ENCODE measurements around the gene ZNF816.

DNA sequence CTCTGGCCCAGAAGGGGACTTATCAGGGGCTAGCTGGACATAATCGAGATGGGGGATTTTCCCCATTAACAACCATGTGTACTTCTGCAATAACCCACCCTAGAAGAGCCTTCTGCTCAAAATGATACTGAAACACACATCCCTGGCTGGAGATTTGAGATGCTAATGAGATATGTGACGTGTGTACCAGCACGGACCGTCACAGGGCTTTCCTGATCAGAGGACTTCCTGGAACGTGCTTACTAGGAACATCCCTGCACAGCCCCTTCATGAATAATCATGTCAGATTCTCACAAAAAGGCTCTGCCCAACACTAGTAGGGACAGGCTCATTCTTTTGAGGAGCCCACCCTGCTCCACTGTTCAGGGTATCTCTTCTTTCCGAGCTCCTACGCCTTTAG is 44.5 kb upstream of the ZNF816 start:
- TF ChIP-seq, protein P1, sequence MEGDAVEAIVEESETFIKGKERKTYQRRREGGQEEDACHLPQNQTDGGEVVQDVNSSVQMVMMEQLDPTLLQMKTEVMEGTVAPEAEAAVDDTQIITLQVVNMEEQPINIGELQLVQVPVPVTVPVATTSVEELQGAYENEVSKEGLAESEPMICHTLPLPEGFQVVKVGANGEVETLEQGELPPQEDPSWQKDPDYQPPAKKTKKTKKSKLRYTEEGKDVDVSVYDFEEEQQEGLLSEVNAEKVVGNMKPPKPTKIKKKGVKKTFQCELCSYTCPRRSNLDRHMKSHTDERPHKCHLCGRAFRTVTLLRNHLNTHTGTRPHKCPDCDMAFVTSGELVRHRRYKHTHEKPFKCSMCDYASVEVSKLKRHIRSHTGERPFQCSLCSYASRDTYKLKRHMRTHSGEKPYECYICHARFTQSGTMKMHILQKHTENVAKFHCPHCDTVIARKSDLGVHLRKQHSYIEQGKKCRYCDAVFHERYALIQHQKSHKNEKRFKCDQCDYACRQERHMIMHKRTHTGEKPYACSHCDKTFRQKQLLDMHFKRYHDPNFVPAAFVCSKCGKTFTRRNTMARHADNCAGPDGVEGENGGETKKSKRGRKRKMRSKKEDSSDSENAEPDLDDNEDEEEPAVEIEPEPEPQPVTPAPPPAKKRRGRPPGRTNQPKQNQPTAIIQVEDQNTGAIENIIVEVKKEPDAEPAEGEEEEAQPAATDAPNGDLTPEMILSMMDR (IDR thresholded peaks at IDR 0.05; ENCODE audit: poor library complexity) = no peak
- no peak for TF ChIP-seq EZH2 (IDR thresholded peaks at IDR 0.05; ENCODE audit: borderline replicate concordance)
- no peak for TF ChIP-seq EZH2phosphoT487 (IDR thresholded peaks at IDR 0.05; ENCODE audit: low read depth, severe bottlenecking, unreplicated experiment)

Data from hepatocyte (in vitro differentiated cells).